Adrenal gland (tissue), 12 donors: ENCODE results near the gene LMCD1. TPM values are rescaled to one million over a fixed set of nuclear protein-coding genes. Genes with fewer than 3 reads are reported as not detected.

Experiments used
- DNase-seq, 7 donors: peaks; one replicate each; pipeline ENCODE4 v3.0.0-alpha.2; 2019 to 2020
- H3K27ac ChIP-seq, 5 donors: fragments of 200-600 bp; sonication (generic) in 4 of 5; 1 replicate in 3 of 5; 2 replicates in 2 of 5; pipeline versions ENCODE4 v1.5.1 to v1.8.0; 2016 to 2020; ENCODE audit warnings: mild to moderate bottlenecking in 1 of 5
- H3K27me3 ChIP-seq: fragments of 200-600 bp; 2 replicates; pipeline ENCODE4 v1.8.0; 2021
- H3K36me3 ChIP-seq, 2 donors: fragments of 200-600 bp; replicated peaks in 1 of 2; 1 replicate in 1 of 2; 2 replicates in 1 of 2; pipeline versions ENCODE4 v1.5.1 to v1.8.0; 2018 to 2022
- H3K4me1 ChIP-seq, 2 donors: fragments of 200-600 bp; replicated peaks in 1 of 2; 1 replicate in 1 of 2; 2 replicates in 1 of 2; pipeline versions ENCODE4 v1.5.1 to v1.8.0; 2018 to 2021
- H3K4me3 ChIP-seq, 4 donors: fragments of 200-600 bp; sonication (generic) in 3 of 4; one replicate each; pipeline ENCODE4 v1.5.1; 2016 to 2018
- H3K9me3 ChIP-seq, 3 donors: fragments of 200-600 bp; sonication (generic) in 1 of 3; replicated peaks in 1 of 3; 1 replicate in 2 of 3; 2 replicates in 1 of 3; pipeline versions ENCODE4 v1.5.1 to v1.8.0; 2016 to 2021
- CTCF ChIP-seq, 6 experiments: fragments of 450-650 bp in 4 of 6; fragments of 200-600 bp in 2 of 6; sonication (generic) in 1 of 6; IDR thresholded peaks; 1 replicate in 5 of 6; 2 replicates in 1 of 6; pipeline versions ENCODE4 v1.5.1 to v1.8.0; 2016 to 2021; ENCODE audit warnings: antibody characterized with exemption in 6 of 6, mild to moderate bottlenecking in 2 of 6, moderate library complexity in 1 of 6
- POLR2A ChIP-seq, 2 donors: fragments of 450-650 bp; IDR thresholded peaks; one replicate each; pipeline ENCODE4 v1.6.1; 2017; ENCODE audit warnings: antibody characterized with exemption in 2 of 2, mild to moderate bottlenecking in 2 of 2, moderate library complexity in 1 of 2
- WGBS, 4 donors: extraction: QIAGEN DNeasy Blood & Tissue Kit in 2 of 4; methylation state at CpG; one replicate each; pipeline versions ENCODE4 v1.1.5 to v1.1.7; 2013 to 2017; 5-methylcytosine and 5-hydroxymethylcytosine counted together
- intact Hi-C, 2 donors: fragments of 100-400 bp; cut with DNase I; formaldehyde crosslinking; loops; one replicate each; pipeline versions ENCODE4 v1.14.1 to v1.15.0; 2022 to 2023
- polyA plus RNA-seq, 3 donors: library from polyadenylated mRNA; stranded (reverse); fragments of 200-250 nt in 2 of 3; fragments of 350-450 nt in 1 of 3; fragmentation: Illumina TruSeq in 1 of 3; extraction: RNeasy Lipid Tissue Mini Kit (QIAGEN cat#74804) in 1 of 3; gene quantifications; one replicate each; pipeline ENCODE4 v1.2.3, GENCODE V29; 2013 to 2014
- total RNA-seq, 9 donors: library from RNA; depleted of rRNA in 4 of 9; stranded (reverse); fragments of >200 nt in 4 of 9; fragments of 120-200 nt in 1 of 9; fragmentation: NEBNext Ultra II Directional in 1 of 9; extraction: Animal tissue kit (Norgen Biotek cat#: 25700) in 1 of 9; gene quantifications; one replicate each; pipeline versions ENCODE4 v1.1.0 to v1.2.4, GENCODE V29; 2013 to 2023
- donor health status: healthy with polysubstance abuse.
- donor health status: Bipolar disorder and iron deficiency.
- donor health status: DM: yes; HTN: yes; CAD: no.
- donor health status: DM: no; HTN: no; CAD: no.
- donor health status: DM: no; HTN: no; CAD: no.
- donor health status: DM: yes; HTN: yes; CAD: no.

LMCD1 gene
- total and polyA plus RNA-seq, 12 donors, result 4.8 to 26.5 (median 16.1) TPM

DNA sequence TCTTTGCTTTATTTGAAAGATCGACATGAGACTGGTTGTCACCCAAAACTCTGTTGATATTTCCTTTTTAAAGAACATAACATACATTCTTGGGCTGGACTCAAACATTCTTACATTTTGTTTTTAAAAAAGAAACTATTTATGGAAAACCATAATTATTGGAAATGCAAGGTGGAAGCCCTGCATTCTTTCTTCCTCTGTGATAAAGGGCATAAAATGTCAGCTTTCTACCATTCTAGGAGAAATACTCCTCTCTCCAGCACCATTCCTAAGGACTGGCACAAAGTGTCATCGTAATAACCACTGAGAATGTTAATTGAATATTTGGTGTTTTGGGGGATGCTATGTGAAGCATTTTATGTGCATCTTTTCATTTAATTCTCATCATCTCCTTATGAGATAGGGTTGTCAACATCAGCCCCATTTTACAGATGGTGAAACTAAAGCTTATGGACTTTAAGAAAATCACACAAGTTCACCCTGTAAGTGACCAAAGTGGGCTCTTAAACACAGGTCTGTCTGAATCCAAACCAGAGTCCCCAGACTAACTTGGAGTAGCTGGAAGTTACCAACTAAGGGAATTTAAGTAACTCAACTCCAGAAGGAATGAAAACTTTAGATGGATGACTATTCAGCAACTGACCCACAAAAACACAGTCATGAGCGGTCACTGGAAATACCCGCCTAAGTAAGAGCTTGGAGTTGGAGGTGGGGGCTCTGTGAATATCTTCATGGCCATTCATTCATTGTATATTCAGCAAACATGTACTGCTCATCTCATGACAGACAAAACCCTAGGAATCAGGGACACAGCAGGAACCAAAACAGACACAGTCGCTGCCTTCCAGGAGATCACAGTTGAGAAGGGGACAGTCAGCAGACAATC lies 45.9 kb upstream of the LMCD1 start:
- H3K4me3 ChIP-seq, result no peak overlapping the region
- no peaks in the 10 kb centered on the region for H3K36me3 ChIP-seq
- peaks cover 0 to 4% of the 10 kb centered on the region in 2 donors for H3K4me1 ChIP-seq

GRCh38 chr3:8456412-8456811 lies 45.2 kb upstream of the LMCD1 start:
- TF ChIP-seq POLR2A (IDR thresholded peaks at IDR 0.05), result no peak
- TF ChIP-seq CTCF (IDR thresholded peaks at IDR 0.05), result no peak
- DNase-seq, result no peak
- WGBS, 4 donors, result 93 to 95% (median 95%) methylated on average over 3 of the region's 3 CpGs
- H3K9me3 ChIP-seq, result no peaks in the 10 kb centered on the region
- H3K27ac ChIP-seq, result no peak overlapping the region
- intact Hi-C loops, result no loop called here
- no peaks in the 10 kb centered on the region for H3K27me3 ChIP-seq
- no peak overlapping the region for H3K4me3 ChIP-seq
- H3K36me3 ChIP-seq, result no peaks in the 10 kb centered on the region
- H3K4me1 ChIP-seq, result peaks cover 0 to 4% of the 10 kb centered on the region in 2 donors

More for the DNA sequence above, 45.9 kb upstream of the LMCD1 start:
- no peak for TF ChIP-seq CTCF (IDR thresholded peaks at IDR 0.05)
- TF ChIP-seq POLR2A (IDR thresholded peaks at IDR 0.05), result no peak
- intact Hi-C loops, result no loop called here
- 86 to 93% (median 88%) methylated on average over 5 of the region's 5 CpGs for WGBS, 4 donors
- Histone ChIP-seq H3K9me3 (no peaks in the 10 kb centered on the region), H3K27ac (no peak overlapping the region), H3K27me3 (no peaks in the 10 kb centered on the region)
- no peak for DNase-seq

DNA sequence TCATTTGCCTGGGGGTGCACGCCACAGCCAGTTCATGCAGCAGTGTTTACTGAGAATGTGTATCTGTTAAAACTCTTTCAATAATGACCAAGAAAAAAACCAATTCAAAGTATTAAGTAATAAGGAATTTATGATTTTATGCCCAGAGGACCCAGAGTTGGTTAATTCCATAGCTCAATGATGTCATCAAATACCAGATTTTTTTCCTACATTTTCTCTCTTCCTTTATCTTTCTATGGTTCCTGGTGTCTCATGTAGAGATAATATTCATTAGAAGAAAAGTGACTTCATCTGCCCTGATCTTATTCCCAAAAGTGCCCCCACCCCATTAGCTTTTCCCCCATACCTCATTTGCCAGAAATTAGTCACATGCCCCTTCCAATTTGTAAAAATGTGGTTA lies 44.6 kb upstream of the LMCD1 start:
- Histone ChIP-seq H3K27me3 (no peaks in the 10 kb centered on the region), H3K27ac (no peak overlapping the region), H3K9me3 (no peaks in the 10 kb centered on the region), H3K36me3 (no peaks in the 10 kb centered on the region), H3K4me3 (no peak overlapping the region), H3K4me1 (peaks cover 0 to 4% of the 10 kb centered on the region in 2 donors)
- TF ChIP-seq CTCF (IDR thresholded peaks at IDR 0.05) (no peak), POLR2A (IDR thresholded peaks at IDR 0.05) (no peak)
- 85 to 100% (median 93%) methylated on average over 1 of the region's 1 CpG for WGBS, 4 donors
- intact Hi-C loops, result no loop called here
- no peak for DNase-seq

- H3K27me3 ChIP-seq, result no peaks in the 10 kb centered on the region
- no peak for DNase-seq
- peaks cover 0 to 4% of the 10 kb centered on the region in 2 donors for H3K4me1 ChIP-seq
- whole genome bisulfite sequencing, 4 donors, result 87 to 96% (median 92%) methylated on average over 2 of the region's 2 CpGs
- H3K4me3 ChIP-seq, result no peak overlapping the region
- intact Hi-C loops, result no loop called here
- no peaks in the 10 kb centered on the region for H3K36me3 ChIP-seq
- H3K27ac ChIP-seq, result no peak overlapping the region
- TF ChIP-seq POLR2A (IDR thresholded peaks at IDR 0.05), result no peak
- TF ChIP-seq CTCF (IDR thresholded peaks at IDR 0.05), result no peak
- no peaks in the 10 kb centered on the region for H3K9me3 ChIP-seq
Observed at GRCh38 chr3:8458238-8458661, 43.4 kb upstream of the LMCD1 start.
